Measurements from ENCODE around the gene LGR6.
"Not testable (repeated sequence)": the region's sequence is repeated elsewhere in the genome, so short reads cannot be mapped to it uniquely, and the experiment has no call there.

Gene LGR6

GRCh38 chr1:202240226-202240625 is 46.6 kb downstream of the LGR6 start:
- not testable (repeated sequence) for DNase-seq (ENCODE audit: low read depth, low spot score)

GRCh38 chr1:202240956-202241355 is 47.4 kb downstream of the LGR6 start:
- no peak for DNase-seq (ENCODE audit: low read depth, low spot score)

GRCh38 chr1:202241376-202242079 is 47.9 kb downstream of the LGR6 start:
- DNase-seq (ENCODE audit: low read depth, low spot score) = no peak

GRCh38 chr1:202242080-202242419 is 48.5 kb downstream of the LGR6 start:
- DNase-seq (ENCODE audit: low read depth, low spot score) = no peak

GRCh38 chr1:202243006-202243405 is 49.4 kb downstream of the LGR6 start:
- DNase-seq (ENCODE audit: low read depth, low spot score) = no peak

GRCh38 chr1:202244841-202245261 is 51.3 kb downstream of the LGR6 start:
- DNase-seq (ENCODE audit: low read depth, low spot score) = no peak

GRCh38 chr1:202245391-202245790 is 51.8 kb downstream of the LGR6 start:
- DNase-seq (ENCODE audit: low read depth, low spot score) = no peak

- DNase-seq (ENCODE audit: low read depth, low spot score) = no peak
Observed at GRCh38 chr1:202247104-202247503, 53.5 kb downstream of the LGR6 start.

- DNase-seq (ENCODE audit: low read depth, low spot score) = no peak
Observed at GRCh38 chr1:202247837-202248795, 54.5 kb downstream of the LGR6 start.

- no peak for DNase-seq (ENCODE audit: low read depth, low spot score)
Observed at GRCh38 chr1:202248861-202249260, 55.3 kb downstream of the LGR6 start.

GRCh38 chr1:202249436-202249835 is 55.8 kb downstream of the LGR6 start:
- no peak for DNase-seq (ENCODE audit: low read depth, low spot score)

GRCh38 chr1:202249846-202250245 is 56.2 kb downstream of the LGR6 start:
- no peak for DNase-seq (ENCODE audit: low read depth, low spot score)

GRCh38 chr1:202250982-202251381 is 57.4 kb downstream of the LGR6 start:
- DNase-seq (ENCODE audit: low read depth, low spot score) = no peak

GRCh38 chr1:202251424-202252256 is 58.0 kb downstream of the LGR6 start:
- DNase-seq (ENCODE audit: low read depth, low spot score) = no peak

- DNase-seq (ENCODE audit: low read depth, low spot score) = no peak
Observed at GRCh38 chr1:202252271-202252670, 58.7 kb downstream of the LGR6 start.

- no peak for DNase-seq (ENCODE audit: low read depth, low spot score)
Observed at GRCh38 chr1:202254454-202255252, 61.1 kb downstream of the LGR6 start.

- DNase-seq (ENCODE audit: low read depth, low spot score) = no peak
Observed at GRCh38 chr1:202255343-202255742, 61.7 kb downstream of the LGR6 start.

GRCh38 chr1:202259705-202260104 is 66.1 kb downstream of the LGR6 start:
- no peak for DNase-seq (ENCODE audit: low read depth, low spot score)

- DNase-seq (ENCODE audit: low read depth, low spot score) = not testable (repeated sequence)
Observed at GRCh38 chr1:202261209-202261958, 67.8 kb downstream of the LGR6 start.

- DNase-seq (ENCODE audit: low read depth, low spot score) = no peak
Observed at GRCh38 chr1:202263628-202264027, 70.0 kb downstream of the LGR6 start.

All from iPS DF 19.7 (cell line).